ENCODE data around the gene TMEM87A.

The TMEM87A gene

GRCh38 chr15:42214600-42214999 lies 58.6 kb downstream of the TMEM87A start:
- no peak overlapping the region for H3K27ac ChIP-seq

GRCh38 chr15:42213511-42213910 lies 59.7 kb downstream of the TMEM87A start:
- Histone ChIP-seq H3K36me3 (peaks cover 34% of the 10 kb centered on the region), H3K27ac (no peak overlapping the region), H3K9me3 (no peaks in the 10 kb centered on the region), H3K27me3 (no peaks in the 10 kb centered on the region), H3K4me1 (ENCODE audit: control insufficient read depth in 1 of 2, insufficient read depth in 1 of 2, low read depth in 1 of 2, low read length in 1 of 2) (peaks cover 34 to 39% of the 10 kb centered on the region in 2 experiments), H3K4me3 (ENCODE audit: low read depth in 1 of 2, low read length in 1 of 2) (no peak overlapping the region)
- no peak for TF ChIP-seq CTCF (IDR thresholded peaks at IDR 0.05)

More at GRCh38 chr15:42214600-42214999, 58.6 kb downstream of the TMEM87A start:
- H3K36me3 ChIP-seq: peaks cover 45% of the 10 kb centered on the region
- no peak overlapping the region for H3K4me3 ChIP-seq (ENCODE audit: low read depth in 1 of 2, low read length in 1 of 2)
- no peaks in the 10 kb centered on the region for H3K9me3 ChIP-seq
- no peaks in the 10 kb centered on the region for H3K27me3 ChIP-seq
- no peak for TF ChIP-seq CTCF (IDR thresholded peaks at IDR 0.05)
- H3K4me1 ChIP-seq (ENCODE audit: control insufficient read depth in 1 of 2, insufficient read depth in 1 of 2, low read depth in 1 of 2, low read length in 1 of 2): peaks cover 23 to 28% of the 10 kb centered on the region in 2 experiments

- Histone ChIP-seq H3K4me3 (ENCODE audit: low read depth in 1 of 2, low read length in 1 of 2) (peak overlapping the region in 1 of 2 experiments; percentile 3), H3K27ac (peak overlapping the region; percentile 90), H3K9me3 (no peaks in the 10 kb centered on the region), H3K27me3 (no peaks in the 10 kb centered on the region), H3K36me3 (peaks cover 9% of the 10 kb centered on the region), H3K4me1 (ENCODE audit: control insufficient read depth in 1 of 2, insufficient read depth in 1 of 2, low read depth in 1 of 2, low read length in 1 of 2) (peaks cover 53 to 60% of the 10 kb centered on the region in 2 experiments)
- no peak for TF ChIP-seq CTCF (IDR thresholded peaks at IDR 0.05)
Observed at GRCh38 chr15:42210696-42211095, 62.5 kb downstream of the TMEM87A start.

GRCh38 chr15:42207674-42208579 lies 65.3 kb downstream of the TMEM87A start, which contains the start of gene VPS39:
VPS39 (minus strand) TSS chr15:42208304; CDS start chr15:42208153, 151 bp downstream.
- TF ChIP-seq CTCF (IDR thresholded peaks at IDR 0.05): no peak
- Histone ChIP-seq H3K9me3 (no peaks in the 10 kb centered on the region), H3K27ac (peak within 1 kb of the TSS; percentile 90), H3K4me3 (ENCODE audit: low read depth in 1 of 2, low read length in 1 of 2) (peak within 1 kb of the TSS; percentile 85 to 93), H3K36me3 (no peaks in the 10 kb centered on the region), H3K4me1 (ENCODE audit: control insufficient read depth in 1 of 2, insufficient read depth in 1 of 2, low read depth in 1 of 2, low read length in 1 of 2) (peaks cover 59 to 60% of the 10 kb centered on the region in 2 experiments), H3K27me3 (no peaks in the 10 kb centered on the region)

GRCh38 chr15:42206406-42206805 lies 66.8 kb downstream of the TMEM87A start:
- no peak overlapping the region for H3K4me3 ChIP-seq (ENCODE audit: low read depth in 1 of 2, low read length in 1 of 2)

More at GRCh38 chr15:42206406-42206805, 66.8 kb downstream of the TMEM87A start:
- Histone ChIP-seq H3K27ac (no peak overlapping the region), H3K27me3 (no peaks in the 10 kb centered on the region), H3K4me1 (ENCODE audit: control insufficient read depth in 1 of 2, insufficient read depth in 1 of 2, low read depth in 1 of 2, low read length in 1 of 2) (peaks cover 50 to 53% of the 10 kb centered on the region in 2 experiments), H3K36me3 (peaks cover 7% of the 10 kb centered on the region), H3K9me3 (no peaks in the 10 kb centered on the region)
- no peak for TF ChIP-seq CTCF (IDR thresholded peaks at IDR 0.05)
